Measurements from ENCODE around the gene RAB3GAP2.
"Not testable (repeated sequence)": the region's sequence is repeated elsewhere in the genome, so short reads cannot be mapped to it uniquely, and the experiment has no call there.

Gene RAB3GAP2, protein sequence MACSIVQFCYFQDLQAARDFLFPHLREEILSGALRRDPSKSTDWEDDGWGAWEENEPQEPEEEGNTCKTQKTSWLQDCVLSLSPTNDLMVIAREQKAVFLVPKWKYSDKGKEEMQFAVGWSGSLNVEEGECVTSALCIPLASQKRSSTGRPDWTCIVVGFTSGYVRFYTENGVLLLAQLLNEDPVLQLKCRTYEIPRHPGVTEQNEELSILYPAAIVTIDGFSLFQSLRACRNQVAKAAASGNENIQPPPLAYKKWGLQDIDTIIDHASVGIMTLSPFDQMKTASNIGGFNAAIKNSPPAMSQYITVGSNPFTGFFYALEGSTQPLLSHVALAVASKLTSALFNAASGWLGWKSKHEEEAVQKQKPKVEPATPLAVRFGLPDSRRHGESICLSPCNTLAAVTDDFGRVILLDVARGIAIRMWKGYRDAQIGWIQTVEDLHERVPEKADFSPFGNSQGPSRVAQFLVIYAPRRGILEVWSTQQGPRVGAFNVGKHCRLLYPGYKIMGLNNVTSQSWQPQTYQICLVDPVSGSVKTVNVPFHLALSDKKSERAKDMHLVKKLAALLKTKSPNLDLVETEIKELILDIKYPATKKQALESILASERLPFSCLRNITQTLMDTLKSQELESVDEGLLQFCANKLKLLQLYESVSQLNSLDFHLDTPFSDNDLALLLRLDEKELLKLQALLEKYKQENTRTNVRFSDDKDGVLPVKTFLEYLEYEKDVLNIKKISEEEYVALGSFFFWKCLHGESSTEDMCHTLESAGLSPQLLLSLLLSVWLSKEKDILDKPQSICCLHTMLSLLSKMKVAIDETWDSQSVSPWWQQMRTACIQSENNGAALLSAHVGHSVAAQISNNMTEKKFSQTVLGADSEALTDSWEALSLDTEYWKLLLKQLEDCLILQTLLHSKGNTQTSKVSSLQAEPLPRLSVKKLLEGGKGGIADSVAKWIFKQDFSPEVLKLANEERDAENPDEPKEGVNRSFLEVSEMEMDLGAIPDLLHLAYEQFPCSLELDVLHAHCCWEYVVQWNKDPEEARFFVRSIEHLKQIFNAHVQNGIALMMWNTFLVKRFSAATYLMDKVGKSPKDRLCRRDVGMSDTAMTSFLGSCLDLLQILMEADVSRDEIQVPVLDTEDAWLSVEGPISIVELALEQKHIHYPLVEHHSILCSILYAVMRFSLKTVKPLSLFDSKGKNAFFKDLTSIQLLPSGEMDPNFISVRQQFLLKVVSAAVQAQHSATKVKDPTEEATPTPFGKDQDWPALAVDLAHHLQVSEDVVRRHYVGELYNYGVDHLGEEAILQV (N-terminal part only)

DNA sequence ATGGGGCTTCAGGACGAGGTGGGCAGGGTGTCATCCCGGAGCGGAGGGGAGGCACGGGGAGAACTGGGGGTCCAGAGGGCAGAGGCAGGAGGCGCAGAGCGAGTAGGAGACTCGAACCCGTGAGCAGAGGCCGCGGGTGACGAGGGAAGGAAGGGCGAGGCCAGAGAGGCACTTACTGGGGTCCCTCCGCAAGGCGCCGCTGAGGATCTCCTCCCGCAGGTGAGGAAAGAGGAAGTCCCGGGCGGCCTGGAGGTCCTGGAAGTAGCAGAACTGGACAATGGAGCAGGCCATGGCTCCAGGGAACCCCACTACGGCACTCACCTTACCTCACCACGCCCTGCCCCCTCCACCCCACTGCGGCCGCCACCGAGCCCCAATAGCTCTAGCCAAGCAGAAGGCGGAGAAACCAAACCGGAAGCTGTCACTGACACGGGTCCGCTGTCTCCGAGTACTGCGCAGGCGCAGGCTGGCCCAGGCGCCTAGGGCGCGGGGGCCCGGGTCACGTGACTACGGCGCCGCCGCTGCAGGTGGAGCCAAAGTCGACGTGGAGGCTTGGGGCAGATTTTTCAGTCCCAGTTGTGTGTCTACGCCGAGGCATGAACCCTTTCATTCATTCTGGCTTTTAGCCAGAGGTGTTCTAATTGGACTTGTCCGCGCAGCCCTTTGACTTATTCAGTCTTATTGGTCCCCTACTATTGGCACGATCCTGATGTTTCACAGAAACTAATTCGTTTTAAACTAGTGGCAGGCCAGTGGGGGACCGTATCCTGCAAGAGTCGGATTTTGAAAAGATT, at the start of gene RAB3GAP2:
RAB3GAP2 (minus strand) TSS at position 407 of the 794 bp plus-strand sequence; CDS start at position 291, 116 bp downstream.
- peak; percentile 87 for DNase-seq

DNA sequence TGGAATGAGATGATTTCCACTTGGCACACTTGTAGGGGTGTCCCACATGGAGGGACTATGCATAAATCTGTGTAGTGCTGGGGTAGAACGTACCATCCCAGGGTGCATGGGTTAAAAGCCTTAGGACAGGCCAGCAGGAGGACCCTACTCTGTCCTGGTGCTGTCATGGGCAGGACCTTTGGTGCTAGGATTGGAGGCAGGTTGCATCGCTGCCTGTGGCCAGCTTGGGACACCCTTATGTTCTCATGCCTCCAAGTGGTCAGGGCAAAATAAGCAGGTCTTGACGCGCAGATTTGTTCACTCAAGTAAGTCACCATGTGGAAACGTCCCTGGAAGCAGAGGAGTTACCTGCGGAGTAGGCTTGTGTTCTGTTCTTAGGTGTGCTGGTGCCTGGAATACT, 49.5 kb upstream of the RAB3GAP2 start:
- no peak for DNase-seq

- no peak for DNase-seq
Measured at GRCh38 chr1:220320709-220321108, 48.5 kb upstream of the RAB3GAP2 start.

GRCh38 chr1:220318673-220319072, 46.4 kb upstream of the RAB3GAP2 start:
- no peak for DNase-seq

DNA sequence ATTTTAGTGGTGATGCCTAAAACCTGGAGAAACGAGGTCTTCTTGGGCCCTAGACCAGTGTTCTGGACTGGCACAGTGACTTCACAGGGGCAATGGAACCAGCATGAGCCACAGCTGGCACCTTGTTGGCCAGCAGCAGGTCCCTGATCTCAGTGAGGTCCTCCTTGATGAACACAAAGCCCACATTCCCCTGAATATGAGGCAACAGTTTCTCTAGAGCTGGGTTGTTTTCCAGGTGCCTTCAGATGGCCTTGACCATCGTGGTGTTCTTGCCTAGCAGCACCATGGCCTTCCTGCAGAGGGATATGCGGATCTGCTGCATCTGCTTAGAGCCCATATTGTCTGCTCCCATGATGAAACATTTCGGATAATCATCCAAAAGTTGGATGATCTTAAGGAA, 44.9 kb upstream of the RAB3GAP2 start:
- DNase-seq, result no peak

DNA sequence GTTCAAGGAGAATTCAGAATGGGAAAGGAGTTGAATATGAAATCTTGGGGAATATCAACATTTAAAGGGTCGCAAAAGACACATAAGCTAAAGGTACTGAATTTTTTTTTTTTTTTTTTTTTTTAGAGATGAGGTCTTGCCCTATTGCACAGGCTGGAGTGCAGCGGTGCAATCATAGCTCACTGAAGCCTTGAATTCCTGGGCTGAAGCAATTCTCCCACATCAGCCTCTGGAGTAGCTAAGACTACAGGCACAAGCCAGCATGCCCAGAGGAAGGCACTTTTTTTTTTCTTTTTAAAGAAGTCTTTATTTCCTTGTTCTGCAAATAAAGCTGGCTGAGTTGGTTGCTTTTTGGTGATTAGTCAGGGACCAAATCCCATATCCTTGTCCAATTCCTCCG, 44.1 kb upstream of the RAB3GAP2 start:
- no peak for DNase-seq

DNA sequence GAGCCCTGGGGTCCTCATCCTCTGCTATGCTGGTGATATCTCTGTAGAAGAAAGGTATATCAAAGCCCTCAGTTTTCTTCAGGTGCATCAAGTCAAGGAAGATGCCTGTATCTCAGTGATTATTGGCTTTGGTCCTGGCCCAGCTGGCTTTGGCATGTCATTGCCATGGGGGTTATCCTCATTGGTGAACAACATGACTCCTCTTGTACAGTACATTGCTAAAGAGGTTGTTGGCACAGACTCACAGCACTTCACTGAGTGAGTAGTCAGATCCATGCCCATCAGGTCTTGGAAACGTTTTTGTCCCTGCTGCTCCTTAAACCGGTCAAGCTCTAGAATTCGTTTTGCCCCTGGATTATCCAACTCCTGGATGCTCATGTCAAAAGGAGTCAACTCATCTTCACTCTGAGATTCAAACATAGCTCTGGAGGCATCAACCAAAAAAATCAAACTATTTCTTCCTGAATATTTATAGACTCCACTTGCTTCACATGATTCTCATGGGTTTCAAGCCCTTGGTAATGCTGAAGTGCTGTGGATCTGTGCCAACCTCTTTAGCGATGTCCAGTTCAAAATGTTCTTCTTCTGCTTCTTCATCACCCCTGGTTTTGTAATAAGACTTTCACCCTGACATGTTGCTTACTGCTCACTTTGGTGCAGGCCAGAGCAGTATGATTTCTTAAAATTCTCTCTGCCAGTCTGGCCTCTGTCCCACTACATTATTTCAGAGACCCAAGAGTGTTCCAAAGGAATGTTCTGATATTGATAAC, 43.0 kb upstream of the RAB3GAP2 start:
- DNase-seq, result no peak

GRCh38 chr1:220313576-220313975, 41.3 kb upstream of the RAB3GAP2 start:
- no peak for DNase-seq

DNA sequence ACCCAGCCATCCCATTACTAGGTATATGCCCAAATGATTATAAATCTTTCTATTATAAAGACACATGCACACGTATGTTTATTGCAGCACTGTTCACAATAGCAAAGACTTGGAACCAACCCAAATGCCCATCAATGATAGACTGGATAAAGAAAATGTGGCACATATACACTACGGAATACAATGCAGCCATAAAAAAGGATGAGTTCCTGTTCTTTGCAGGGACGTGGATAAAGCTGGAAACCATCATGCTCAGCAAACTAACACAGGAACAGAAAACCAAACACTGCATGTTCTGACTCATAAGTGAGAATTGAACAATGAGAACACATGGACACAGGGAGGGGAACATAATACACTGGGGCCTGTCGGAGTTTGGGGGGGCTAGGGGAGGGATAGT, 37.9 kb upstream of the RAB3GAP2 start:
- not testable (repeated sequence) for DNase-seq

DNA sequence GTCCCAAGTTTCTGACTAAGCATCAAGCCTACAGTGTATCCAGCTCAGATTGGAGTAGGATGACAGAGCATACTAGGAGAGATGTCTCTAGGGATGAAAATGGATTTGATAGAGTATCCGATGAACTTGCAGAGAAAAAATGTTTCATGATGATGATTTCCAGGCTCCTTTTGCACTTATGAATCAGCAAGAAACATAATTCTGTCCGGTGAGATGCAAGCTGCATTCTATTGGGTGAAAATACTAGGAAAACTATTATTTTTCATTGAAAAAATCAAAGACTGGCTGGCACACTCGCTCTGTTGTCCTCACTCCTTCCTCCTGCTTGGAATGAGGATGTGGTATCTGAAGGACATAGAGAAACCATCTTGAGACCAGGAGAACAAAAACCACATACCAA, 35.4 kb upstream of the RAB3GAP2 start:
- no peak for DNase-seq

DNA sequence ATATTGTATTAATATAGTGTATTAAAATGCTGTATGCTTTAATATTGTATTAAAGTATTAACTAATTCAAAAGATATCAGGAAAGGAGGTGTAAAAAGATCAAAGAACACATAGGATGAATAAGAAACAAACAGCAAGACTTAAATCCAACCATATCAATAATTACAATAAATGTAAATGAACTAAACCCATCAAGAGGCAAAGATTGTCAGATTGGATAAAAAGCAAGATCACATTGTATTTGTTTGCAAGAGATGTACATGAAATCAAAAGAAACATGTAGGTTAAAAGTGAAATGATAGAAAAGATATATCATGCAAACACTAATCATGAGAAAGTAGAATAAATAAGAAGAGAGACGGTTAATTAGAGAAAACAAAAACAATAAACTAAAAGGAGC, 34.1 kb upstream of the RAB3GAP2 start:
- DNase-seq, result no peak

DNA sequence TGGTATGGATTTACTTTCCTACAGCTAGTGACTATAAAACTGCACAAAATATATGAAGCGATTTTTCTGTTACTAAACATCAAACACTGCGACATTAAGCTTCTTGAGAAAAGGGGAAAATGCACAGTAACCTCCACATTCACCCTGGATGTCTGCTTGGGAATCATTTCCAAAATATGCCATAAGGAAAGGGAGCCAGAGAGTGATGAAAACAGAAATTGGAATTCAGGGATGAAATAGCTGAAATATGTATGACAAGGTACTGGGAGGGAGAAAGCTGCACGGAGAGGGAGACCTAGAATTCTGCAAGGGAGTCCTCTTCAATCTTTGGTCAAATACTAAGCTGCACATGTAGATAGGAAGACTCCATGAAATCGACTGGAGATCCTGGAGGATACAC, 31.6 kb upstream of the RAB3GAP2 start:
- DNase-seq, result no peak

DNA sequence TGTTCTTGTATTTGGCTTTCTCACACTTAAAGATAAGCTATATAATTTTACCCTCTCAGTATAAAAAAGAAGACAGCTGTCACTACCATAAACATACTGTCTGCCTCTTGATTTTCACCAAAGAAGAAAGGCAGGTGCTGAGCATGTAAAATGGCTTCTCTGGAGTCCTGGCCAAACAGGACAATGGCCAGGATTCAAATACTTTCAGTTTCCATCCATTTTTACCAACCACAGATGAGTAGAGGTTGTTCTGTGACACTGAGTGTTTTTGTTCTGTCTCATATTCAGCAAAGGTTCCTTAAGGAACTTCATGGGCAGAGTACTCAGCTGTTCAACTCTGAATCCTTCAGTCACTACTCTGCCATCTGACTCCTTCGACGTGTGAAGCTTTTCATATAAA, 29.4 kb upstream of the RAB3GAP2 start:
- no peak for DNase-seq

DNA sequence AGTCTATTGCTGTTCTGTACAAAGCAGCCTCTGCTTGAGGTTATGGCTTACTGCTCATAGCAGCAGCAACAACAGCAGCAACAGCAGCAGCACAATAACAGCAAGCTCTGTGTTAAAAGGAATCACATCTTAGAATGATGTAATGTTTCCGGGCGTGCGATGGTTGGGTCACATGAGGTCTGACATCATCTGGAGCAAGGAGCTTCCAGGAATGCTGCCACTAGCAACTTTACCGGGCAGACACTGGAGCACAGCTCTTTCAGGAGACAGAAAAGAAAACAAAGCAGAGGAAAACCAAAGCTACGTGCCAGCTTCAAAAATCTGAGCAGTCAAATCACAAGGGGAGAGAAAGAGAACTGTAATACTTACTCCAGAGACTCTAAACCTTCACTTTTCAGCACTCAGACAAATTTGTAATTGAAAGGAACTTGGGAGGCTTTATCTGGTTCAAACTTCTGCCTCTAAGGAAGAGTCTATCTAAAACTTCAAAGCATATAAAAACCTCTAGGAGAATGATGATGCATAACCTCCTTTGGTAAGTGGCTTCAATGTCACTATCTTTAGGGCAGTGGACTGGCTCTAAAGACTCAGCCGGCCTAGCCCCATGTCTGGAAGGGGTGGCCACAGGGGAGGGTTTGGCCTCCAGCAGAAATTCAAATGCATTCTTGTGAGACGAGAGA, 28.3 kb upstream of the RAB3GAP2 start:
- no peak for DNase-seq

- DNase-seq, result no peak
Measured at GRCh38 chr1:220299337-220299736, 27.1 kb upstream of the RAB3GAP2 start.

DNA sequence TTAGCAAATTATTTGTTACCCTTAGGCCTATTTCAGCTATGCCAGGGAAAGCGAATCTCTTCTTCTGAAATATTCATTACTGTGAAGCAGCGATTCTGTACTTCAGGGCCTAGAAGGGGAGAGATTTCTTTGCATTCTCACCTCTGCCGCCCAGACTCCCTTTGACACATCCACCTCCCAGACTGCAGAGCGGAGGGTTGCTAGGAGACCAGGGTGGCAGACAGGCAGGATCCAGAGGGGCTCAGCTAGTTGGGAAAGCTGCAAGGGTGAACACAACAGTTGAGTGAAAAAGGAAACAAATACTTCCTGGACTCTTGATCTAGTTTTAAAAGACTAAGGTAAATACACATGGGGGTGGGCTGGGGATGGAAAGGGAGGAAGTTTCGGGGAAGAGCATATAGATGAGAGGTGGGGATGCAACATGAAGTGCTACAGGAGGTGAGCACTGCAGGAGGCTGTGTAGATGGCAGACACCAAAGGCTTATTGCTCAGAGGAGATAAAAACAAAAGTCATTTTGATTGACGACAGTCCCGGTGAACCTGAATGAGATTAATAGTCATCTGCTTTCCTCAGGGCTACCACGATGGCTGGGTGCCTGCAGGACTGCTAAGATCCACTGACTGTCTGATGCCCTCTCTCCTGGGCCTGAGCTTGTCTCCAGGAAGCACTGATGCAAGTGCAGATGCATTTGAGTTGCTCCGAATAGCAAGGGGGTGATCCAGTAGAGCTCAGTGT, 26.4 kb upstream of the RAB3GAP2 start:
- no peak for DNase-seq

DNA sequence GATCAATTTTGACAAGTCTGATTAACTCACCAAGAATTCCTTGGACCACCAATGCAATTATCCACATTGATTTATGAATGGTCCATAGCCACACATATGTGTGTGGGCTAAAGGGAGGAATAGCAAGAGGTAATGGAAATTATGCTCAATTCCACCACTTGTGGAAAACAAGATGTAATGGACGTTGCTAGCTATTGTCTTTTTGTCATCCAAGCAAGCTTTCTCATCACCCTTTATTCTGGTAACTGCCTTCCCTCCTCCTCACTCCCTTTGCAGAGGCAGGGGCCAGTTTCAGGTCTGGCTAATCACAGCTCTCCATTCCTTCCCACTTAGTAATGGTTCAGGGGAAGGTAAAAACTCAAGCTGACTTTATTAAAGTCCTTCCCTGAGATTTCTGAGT, 24.7 kb upstream of the RAB3GAP2 start:
- no peak for DNase-seq

GRCh38 chr1:220294846-220295301, 22.6 kb upstream of the RAB3GAP2 start:
- no peak for DNase-seq

- DNase-seq, result no peak
Measured at GRCh38 chr1:220291580-220291979, 19.3 kb upstream of the RAB3GAP2 start.

DNA sequence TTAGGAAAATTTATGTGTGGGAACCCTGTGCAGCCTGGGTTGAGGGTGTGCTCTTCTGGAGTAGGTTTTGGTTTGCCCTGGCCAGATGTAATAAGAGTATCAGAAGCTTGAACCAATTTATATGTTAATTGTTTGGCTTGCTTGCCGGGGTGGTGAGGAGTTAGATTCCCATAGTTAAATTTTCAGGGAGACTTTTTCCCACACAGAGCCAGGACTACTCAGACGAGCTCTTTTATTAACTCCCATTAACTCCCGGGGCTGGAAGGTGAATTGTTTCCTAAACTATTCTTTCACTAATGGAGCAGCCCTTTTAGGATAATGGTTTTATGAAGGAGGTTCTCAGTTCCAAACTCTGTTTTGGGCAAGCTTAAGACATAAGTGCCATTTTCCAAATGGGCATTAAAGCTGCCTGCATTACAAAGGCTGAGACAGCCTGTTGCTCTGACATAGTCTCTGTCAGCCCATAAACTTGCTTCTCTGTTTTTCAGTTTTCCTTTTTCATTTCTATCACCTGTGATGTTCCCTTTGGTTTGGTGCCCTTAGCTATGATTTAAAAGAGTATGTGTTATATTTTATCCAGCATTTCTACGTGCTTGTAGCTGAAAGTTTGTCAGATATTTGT, 18.0 kb upstream of the RAB3GAP2 start:
- no peak for DNase-seq
